ENCODE measurements around the gene ZNF69. TPM values are rescaled to one million over a fixed set of nuclear protein-coding genes. Genes with fewer than 3 reads are reported as not detected.
"Not testable (repeated sequence)": the region's sequence is repeated elsewhere in the genome, so short reads cannot be mapped to it uniquely, and the experiment has no call there.

ZNF69 gene
- total RNA-seq, 2 donors from 2014 or later = 17.6 to 22.6 TPM

DNA sequence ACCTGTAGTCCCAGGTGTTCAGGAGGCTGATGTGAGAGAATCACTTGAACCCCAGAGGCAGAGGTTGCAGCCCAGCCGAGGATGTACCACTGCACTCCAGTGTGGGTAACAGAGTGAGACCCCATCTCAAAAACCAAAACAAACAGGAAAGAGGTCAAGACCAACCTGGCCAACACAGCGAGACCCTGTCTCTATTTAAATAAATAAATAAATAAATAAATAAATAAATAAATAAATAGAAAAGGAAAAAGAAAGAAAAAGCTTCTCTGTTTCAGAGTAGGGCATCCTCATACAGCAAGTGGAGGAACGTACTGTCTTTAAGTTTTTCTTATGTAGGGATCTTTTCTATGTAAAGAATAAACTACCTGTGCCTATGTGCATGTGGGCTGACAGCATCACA, 39.6 kb downstream of the ZNF69 start:
- intact Hi-C loops (cut with DNase I) = no loop called here
- H3K9ac ChIP-seq (ENCODE audit: low read depth in 2 of 2, low read length in 2 of 2) = no peak overlapping the region
- no peaks in the 10 kb centered on the region for H3K27me3 ChIP-seq
- H3K9me3 ChIP-seq = no peaks in the 10 kb centered on the region
- H3K4me3 ChIP-seq = no peak overlapping the region
- no peak for DNase-seq
- H3K27ac ChIP-seq = no peak overlapping the region
- no peaks in the 10 kb centered on the region for H3K4me1 ChIP-seq
- TF ChIP-seq, protein P1, sequence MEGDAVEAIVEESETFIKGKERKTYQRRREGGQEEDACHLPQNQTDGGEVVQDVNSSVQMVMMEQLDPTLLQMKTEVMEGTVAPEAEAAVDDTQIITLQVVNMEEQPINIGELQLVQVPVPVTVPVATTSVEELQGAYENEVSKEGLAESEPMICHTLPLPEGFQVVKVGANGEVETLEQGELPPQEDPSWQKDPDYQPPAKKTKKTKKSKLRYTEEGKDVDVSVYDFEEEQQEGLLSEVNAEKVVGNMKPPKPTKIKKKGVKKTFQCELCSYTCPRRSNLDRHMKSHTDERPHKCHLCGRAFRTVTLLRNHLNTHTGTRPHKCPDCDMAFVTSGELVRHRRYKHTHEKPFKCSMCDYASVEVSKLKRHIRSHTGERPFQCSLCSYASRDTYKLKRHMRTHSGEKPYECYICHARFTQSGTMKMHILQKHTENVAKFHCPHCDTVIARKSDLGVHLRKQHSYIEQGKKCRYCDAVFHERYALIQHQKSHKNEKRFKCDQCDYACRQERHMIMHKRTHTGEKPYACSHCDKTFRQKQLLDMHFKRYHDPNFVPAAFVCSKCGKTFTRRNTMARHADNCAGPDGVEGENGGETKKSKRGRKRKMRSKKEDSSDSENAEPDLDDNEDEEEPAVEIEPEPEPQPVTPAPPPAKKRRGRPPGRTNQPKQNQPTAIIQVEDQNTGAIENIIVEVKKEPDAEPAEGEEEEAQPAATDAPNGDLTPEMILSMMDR (IDR thresholded peaks at IDR 0.05) = no peak
- H3K36me3 ChIP-seq = no peaks in the 10 kb centered on the region

DNA sequence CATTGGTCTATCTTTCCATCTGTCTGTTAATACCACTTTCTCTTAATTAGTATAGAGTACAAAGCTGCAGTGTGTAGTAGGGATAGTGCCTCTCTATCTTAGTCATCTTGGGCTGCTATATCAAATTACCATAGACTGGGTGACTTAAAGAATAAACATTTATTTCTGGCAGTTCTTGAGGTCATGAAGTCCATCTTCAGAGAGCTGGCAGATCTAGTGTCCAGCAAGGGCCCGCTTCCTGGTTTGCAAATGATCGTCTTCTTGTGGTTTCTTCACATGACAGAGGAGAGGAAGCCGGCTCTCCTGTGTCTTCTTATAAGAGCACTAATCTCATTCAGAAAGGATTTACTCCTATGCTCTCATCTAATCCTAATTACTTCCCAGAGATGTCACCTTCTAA, 43.5 kb downstream of the ZNF69 start:
- Histone ChIP-seq H3K27me3 (no peaks in the 10 kb centered on the region), H3K9me3 (no peaks in the 10 kb centered on the region)

GRCh38 chr19:11931513-11931912, 43.9 kb downstream of the ZNF69 start:
- Histone ChIP-seq H3K4me3 (no peak overlapping the region), H3K36me3 (no peaks in the 10 kb centered on the region), H3K9me3 (no peaks in the 10 kb centered on the region), H3K4me1 (no peaks in the 10 kb centered on the region), H3K27me3 (no peaks in the 10 kb centered on the region), H3K9ac (ENCODE audit: low read depth in 2 of 2, low read length in 2 of 2) (no peak overlapping the region), H3K27ac (no peak overlapping the region)
- intact Hi-C loops (cut with DNase I) = no loop called here
- TF ChIP-seq, protein P1 (IDR thresholded peaks at IDR 0.05) = no peak
- DNase-seq = no peak

More for the DNA sequence above, 43.5 kb downstream of the ZNF69 start:
- Histone ChIP-seq H3K4me3 (no peak overlapping the region), H3K9ac (ENCODE audit: low read depth in 2 of 2, low read length in 2 of 2) (no peak overlapping the region), H3K27ac (no peak overlapping the region), H3K36me3 (no peaks in the 10 kb centered on the region), H3K4me1 (no peaks in the 10 kb centered on the region)
- intact Hi-C loops (cut with DNase I) = no loop called here
- TF ChIP-seq, protein P1 (IDR thresholded peaks at IDR 0.05) = no peak
- DNase-seq = no peak

- H3K36me3 ChIP-seq; H3K4me1 ChIP-seq; intact Hi-C loops (cut with DNase I); H3K4me3 ChIP-seq; DNase-seq; H3K9me3 ChIP-seq; H3K27ac ChIP-seq; H3K27me3 ChIP-seq; H3K9ac ChIP-seq (ENCODE audit: low read depth in 2 of 2, low read length in 2 of 2): not testable (repeated sequence)
Measured at GRCh38 chr19:11935829-11936228, 48.2 kb downstream of the ZNF69 start.

DNA sequence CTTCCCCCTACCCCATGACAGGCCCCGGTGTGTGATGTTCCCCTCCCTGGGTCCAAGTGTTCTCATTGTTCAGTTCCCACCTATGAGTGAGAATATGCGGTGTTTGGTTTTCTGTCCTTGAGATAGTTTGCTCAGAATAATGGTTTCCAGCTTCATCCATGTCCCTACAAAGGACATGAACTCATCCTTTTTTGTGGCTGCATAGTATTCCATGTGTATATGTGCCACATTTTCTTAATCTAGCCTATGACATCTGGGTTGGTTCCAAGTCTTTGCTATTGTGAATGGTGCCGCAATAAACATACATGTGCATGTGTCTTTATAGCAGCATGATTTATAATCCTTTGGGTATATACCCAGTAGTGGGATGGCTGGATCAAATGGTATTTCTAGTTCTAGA, 50.8 kb downstream of the ZNF69 start:
- H3K9me3 ChIP-seq; intact Hi-C loops (cut with DNase I); H3K27me3 ChIP-seq; H3K4me1 ChIP-seq; H3K4me3 ChIP-seq; H3K27ac ChIP-seq; H3K9ac ChIP-seq (ENCODE audit: low read depth in 2 of 2, low read length in 2 of 2); DNase-seq; H3K36me3 ChIP-seq: not testable (repeated sequence)

DNA sequence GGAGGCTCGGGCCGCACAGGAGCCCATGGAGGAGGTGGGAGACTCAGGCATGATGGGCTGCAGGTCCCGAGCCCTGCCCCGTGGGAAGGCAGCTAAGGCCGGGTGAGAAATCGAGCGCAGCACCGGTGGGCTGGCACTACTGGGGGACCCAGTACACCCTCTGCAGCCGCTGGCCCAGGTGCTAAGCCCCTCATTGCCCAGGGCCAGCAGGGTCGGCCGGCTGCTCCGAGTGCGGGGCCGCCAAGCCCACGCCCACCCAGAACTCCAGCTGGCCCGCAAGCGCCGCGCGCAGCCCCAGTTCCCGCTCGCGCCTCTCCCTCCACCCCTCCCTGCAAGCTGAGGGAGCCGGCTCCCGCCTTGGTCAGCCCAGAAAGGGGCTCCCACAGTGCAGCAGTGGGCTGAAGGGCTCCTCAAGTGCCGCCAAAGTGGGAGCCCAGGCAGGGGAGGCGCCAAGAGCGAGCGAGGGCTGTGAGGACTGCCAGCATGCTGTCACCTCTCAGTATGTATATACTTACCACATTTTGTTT, 53.8 kb downstream of the ZNF69 start:
- H3K36me3 ChIP-seq; H3K4me3 ChIP-seq; DNase-seq; intact Hi-C loops (cut with DNase I); H3K9ac ChIP-seq (ENCODE audit: low read depth in 2 of 2, low read length in 2 of 2); H3K27ac ChIP-seq; H3K27me3 ChIP-seq; H3K4me1 ChIP-seq: not testable (repeated sequence)
- H3K9me3 ChIP-seq = peaks cover 15% of the 10 kb centered on the region

DNA sequence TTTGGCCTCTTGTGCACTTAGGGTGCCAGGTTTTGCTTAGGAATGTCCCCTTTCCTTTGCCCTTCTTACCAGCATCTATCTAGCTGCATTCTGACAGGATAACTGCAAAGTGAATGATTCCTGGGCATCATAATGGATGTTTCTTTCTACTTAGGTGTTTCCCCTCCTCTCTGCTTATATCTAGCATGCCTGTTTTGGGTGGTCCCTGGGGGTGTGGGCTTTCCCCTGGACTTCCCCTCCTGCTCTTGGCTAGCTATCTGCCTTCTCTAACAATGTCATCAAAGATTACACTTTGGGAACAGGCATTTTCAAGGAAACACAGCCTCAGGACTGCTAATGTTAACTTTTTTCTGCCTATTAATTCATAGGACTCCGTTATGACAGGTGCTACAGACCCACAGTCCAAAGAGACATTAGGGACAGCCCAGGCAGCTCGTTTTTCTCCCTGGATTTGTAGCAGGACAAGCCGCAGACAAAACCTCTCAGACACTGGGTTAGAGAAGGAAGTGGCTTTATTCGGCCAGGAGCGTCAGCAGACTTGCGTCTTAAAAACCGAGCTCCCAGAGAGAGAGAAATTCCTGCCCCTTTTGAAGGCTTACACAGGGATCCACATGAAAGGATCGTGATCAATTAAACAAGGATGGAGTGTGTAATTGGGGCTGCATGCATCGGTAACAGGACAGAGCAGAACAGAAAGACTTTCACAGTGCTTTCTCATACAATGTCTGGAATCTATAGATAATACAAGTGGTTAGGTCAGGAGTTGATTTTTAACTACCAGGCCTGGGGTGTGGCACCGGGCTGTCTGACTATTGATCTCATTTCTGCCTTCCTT, 54.6 kb downstream of the ZNF69 start:
- H3K27me3 ChIP-seq = no peaks in the 10 kb centered on the region
- H3K9me3 ChIP-seq = peaks cover 23% of the 10 kb centered on the region
- TF ChIP-seq, protein P1 (IDR thresholded peaks at IDR 0.05) = no peak
- intact Hi-C loops (cut with DNase I) = no loop called here
- H3K27ac ChIP-seq = no peak overlapping the region
- no peak overlapping the region for H3K4me3 ChIP-seq
- H3K4me1 ChIP-seq = no peaks in the 10 kb centered on the region
- H3K9ac ChIP-seq (ENCODE audit: low read depth in 2 of 2, low read length in 2 of 2) = no peak overlapping the region
- DNase-seq = no peak
- H3K36me3 ChIP-seq = no peaks in the 10 kb centered on the region

Measured in colonic mucosa (tissue), 4 donors.